Mammary epithelial cell (primary cell): Measurements from ENCODE around the gene SULT2B1.

Source experiments
- CTCF ChIP-seq, 2 donors: IDR thresholded peaks in 1 of 2; conservative IDR thresholded peaks in 1 of 2; 2 replicates each; pipeline ENCODE4 v1.5.1; 2011 to 2012; ENCODE audit warnings: inconsistent platforms in 2 of 2, low read length in 2 of 2, mild to moderate bottlenecking in 2 of 2, control low read depth in 1 of 2, low read depth in 1 of 2; ENCODE audit not compliant: insufficient read depth in 1 of 2; ENCODE audit errors: extremely low read depth in 1 of 2
- EZH2 ChIP-seq: IDR thresholded peaks from 2 replicates; pipeline ENCODE4 v1.6.1; 2012; ENCODE audit warnings: low read length, inconsistent platforms, borderline replicate concordance

- TF ChIP-seq EZH2 = no peak
- no peak for TF ChIP-seq CTCF (conservative IDR thresholded peaks at IDR 0.05 in 1 of 2, IDR thresholded peaks at IDR 0.05 in 1 of 2; ENCODE audit: extremely low read depth in 1 of 2, insufficient read depth in 1 of 2, low read depth in 1 of 2, low read length in 2 of 2)
Measured at GRCh38 chr19:48600679-48601417, 48.9 kb downstream of the SULT2B1 start.
